Gastroesophageal sphincter (tissue), 4 donors: ENCODE measurements around the gene MXRA8. TPM values are rescaled to one million over a fixed set of nuclear protein-coding genes. Genes with fewer than 3 reads are reported as not detected.
"Not testable (repeated sequence)": the region's sequence is repeated elsewhere in the genome, so short reads cannot be mapped to it uniquely, and the experiment has no call there.

Experiments used
- ATAC-seq: fragments of 150-250 bp; one replicate; pipeline ENCODE4 v1.9.1; 2016; ENCODE audit warnings: mild to moderate bottlenecking, moderate library complexity
- H3K27ac ChIP-seq, 4 donors: fragments of 200-600 bp; sonication (generic) in 3 of 4; 1 replicate in 3 of 4; 2 replicates in 1 of 4; pipeline ENCODE4 v1.5.1; 2016 to 2019
- H3K27me3 ChIP-seq: fragments of 200-600 bp; sonication (generic); one replicate; pipeline ENCODE4 v1.5.1; 2019
- H3K36me3 ChIP-seq, 2 donors: fragments of 200-600 bp; sonication (generic); one replicate each; pipeline ENCODE4 v1.5.1; 2019; ENCODE audit warnings: control low read depth in 1 of 2
- H3K4me1 ChIP-seq, 3 donors: fragments of 200-600 bp; sonication (generic); 1 replicate in 2 of 3; 2 replicates in 1 of 3; pipeline ENCODE4 v1.5.1; 2016 to 2019; ENCODE audit warnings: control low read depth in 2 of 3
- H3K4me3 ChIP-seq, 2 donors: fragments of 200-600 bp; sonication (generic); one replicate each; pipeline ENCODE4 v1.5.1; 2019; ENCODE audit warnings: mild to moderate bottlenecking in 1 of 2, moderate library complexity in 1 of 2
- H3K9me3 ChIP-seq, 3 donors: fragments of 200-600 bp; sonication (generic); one replicate each; pipeline ENCODE4 v1.5.1; 2017 to 2019; ENCODE audit warnings: control low read depth in 2 of 3
- CTCF ChIP-seq, 4 experiments: fragments of 200-600 bp in 2 of 4; fragments of 450-650 bp in 2 of 4; sonication (generic) in 1 of 4; IDR thresholded peaks; one replicate each; pipeline ENCODE4 v1.5.1; 2017 to 2019; ENCODE audit warnings: antibody characterized with exemption in 4 of 4, mild to moderate bottlenecking in 2 of 4, moderate library complexity in 2 of 4
- EP300 ChIP-seq: sonication (generic); formaldehyde crosslinking; IDR thresholded peaks from one replicate; pipeline ENCODE4 v1.6.1; 2017; ENCODE audit warnings: antibody characterized with exemption, mild to moderate bottlenecking
- POLR2A ChIP-seq, 2 donors: fragments of 450-650 bp; IDR thresholded peaks; one replicate each; pipeline ENCODE4 v1.6.1; 2017; ENCODE audit warnings: antibody characterized with exemption in 2 of 2, mild to moderate bottlenecking in 2 of 2, moderate library complexity in 1 of 2
- POLR2AphosphoS5 ChIP-seq: sonication (generic); formaldehyde crosslinking; IDR thresholded peaks from one replicate; pipeline ENCODE4 v1.6.1; 2017; ENCODE audit warnings: antibody characterized with exemption
- WGBS, 2 donors: methylation state at CpG; one replicate each; pipeline ENCODE4 v1.1.5; 2018; ENCODE audit warnings: low coverage in 1 of 2; 5-methylcytosine and 5-hydroxymethylcytosine counted together
- total RNA-seq, 4 donors: library from RNA; depleted of rRNA; stranded (reverse); fragments of >200 nt; gene quantifications; one replicate each; pipeline ENCODE4 v1.1.0, GENCODE V29; 2016

The MXRA8 gene
- total RNA-seq, 4 donors from 2014 or later = 69.8 to 105 (median 85.4) TPM

- no peak overlapping the region for H3K27ac ChIP-seq
- TF ChIP-seq POLR2A (IDR thresholded peaks at IDR 0.05) (no peak), CTCF (IDR thresholded peaks at IDR 0.05) (no peak)
- H3K27me3 ChIP-seq = no peaks in the 10 kb centered on the region
- WGBS, 2 donors = no CpG with 5 or more reads among the region's 8 CpGs
- no peak for ATAC-seq
- H3K4me3 ChIP-seq = no peak overlapping the region
- peaks cover 0 to under 1% (median 0%) of the 10 kb centered on the region in 3 donors for H3K4me1 ChIP-seq
- H3K36me3 ChIP-seq = peaks cover 0 to 73% of the 10 kb centered on the region in 2 donors
- no peaks in the 10 kb centered on the region for H3K9me3 ChIP-seq
Observed at GRCh38 chr1:1385931-1386330, 27.6 kb upstream of the MXRA8 start.

GRCh38 chr1:1385339-1385738, 27.0 kb upstream of the MXRA8 start:
- not testable (repeated sequence) for H3K4me1 ChIP-seq, H3K9me3 ChIP-seq, ATAC-seq, H3K27ac ChIP-seq, H3K4me3 ChIP-seq, H3K27me3 ChIP-seq
- peaks cover 0 to 73% of the 10 kb centered on the region in 2 donors for H3K36me3 ChIP-seq
- 90 to 91% methylated on average over 9 to 13 of the region's 29 CpGs for WGBS, 2 donors

GRCh38 chr1:1381294-1381693, 22.9 kb upstream of the MXRA8 start:
- peaks cover 0 to under 1% (median 0%) of the 10 kb centered on the region in 3 donors for H3K4me1 ChIP-seq

GRCh38 chr1:1380860-1381259, 22.5 kb upstream of the MXRA8 start:
- Histone ChIP-seq H3K27me3 (no peaks in the 10 kb centered on the region), H3K4me1 (peaks cover 0 to 5% (median 3%) of the 10 kb centered on the region in 3 donors), H3K27ac (no peak overlapping the region), H3K36me3 (peaks cover 0 to 29% of the 10 kb centered on the region in 2 donors), H3K9me3 (no peaks in the 10 kb centered on the region), H3K4me3 (no peak overlapping the region)
- TF ChIP-seq POLR2AphosphoS5 (no peak), CTCF (IDR thresholded peaks at IDR 0.05) (no peak), EP300 (no peak), POLR2A (IDR thresholded peaks at IDR 0.05) (no peak)
- ATAC-seq = no peak
- WGBS, 2 donors = no CpG with 5 or more reads among the region's 16 CpGs

More at GRCh38 chr1:1381294-1381693, 22.9 kb upstream of the MXRA8 start:
- Histone ChIP-seq H3K27ac (no peak overlapping the region), H3K27me3 (no peaks in the 10 kb centered on the region), H3K9me3 (no peaks in the 10 kb centered on the region), H3K36me3 (peaks cover 0 to 33% of the 10 kb centered on the region in 2 donors), H3K4me3 (no peak overlapping the region)
- TF ChIP-seq CTCF (IDR thresholded peaks at IDR 0.05) = no peak
- TF ChIP-seq EP300 = no peak
- no peak for TF ChIP-seq POLR2AphosphoS5
- TF ChIP-seq POLR2A (IDR thresholded peaks at IDR 0.05) = no peak
- ATAC-seq = no peak
- no CpG with 5 or more reads among the region's 8 CpGs for WGBS, 2 donors

- TF ChIP-seq EP300 = no peak
- no peak for TF ChIP-seq CTCF (IDR thresholded peaks at IDR 0.05)
- no peak for TF ChIP-seq POLR2AphosphoS5
- TF ChIP-seq POLR2A (IDR thresholded peaks at IDR 0.05) = no peak
- no peaks in the 10 kb centered on the region for H3K27me3 ChIP-seq
- no peak overlapping the region for H3K4me3 ChIP-seq
- H3K9me3 ChIP-seq = no peaks in the 10 kb centered on the region
- H3K4me1 ChIP-seq = peaks cover 0 to 29% (median 17%) of the 10 kb centered on the region in 3 donors
- WGBS, 2 donors = 91 to 94% methylated on average over 13 to 16 of the region's 16 CpGs
- H3K27ac ChIP-seq = no peak overlapping the region
- no peak for ATAC-seq
- H3K36me3 ChIP-seq = peaks cover 0 to 29% of the 10 kb centered on the region in 2 donors
Observed at GRCh38 chr1:1377540-1378205, 19.3 kb upstream of the MXRA8 start.
